Stimulated activated CD8-positive, alpha-beta memory T cell treated with anti-CD3 and anti-CD28 coated beads, Interleukin-7, amount 100 ng/mL, for 4 hours (primary cell): ENCODE results near the gene WDR59.
"Not testable (repeated sequence)": the region's sequence is repeated elsewhere in the genome, so short reads cannot be mapped to it uniquely, and the experiment has no call there.

Source experiments
- DNase-seq, 2 donors: peaks; one replicate each; pipeline ENCODE4 v3.0.0-alpha.2; 2020; ENCODE audit warnings: low read depth in 2 of 2

The WDR59 gene

GRCh38 chr16:74865922-74866598 is 118.9 kb downstream of the WDR59 start:
- DNase-seq, result no peak

- DNase-seq, result no peak
These were observed 122.1 kb downstream of the WDR59 start for GRCh38 chr16:74862743-74863244.

GRCh38 chr16:74852500-74852875 is 132.4 kb downstream of the WDR59 start:
- no peak for DNase-seq

- DNase-seq, result no peak
These were observed 134.9 kb downstream of the WDR59 start for GRCh38 chr16:74850027-74850426.

- DNase-seq, result no peak
These were observed 137.7 kb downstream of the WDR59 start for GRCh38 chr16:74847202-74847601.

GRCh38 chr16:74846714-74847113 is 138.2 kb downstream of the WDR59 start:
- DNase-seq, result no peak

GRCh38 chr16:74844041-74844980 is 140.6 kb downstream of the WDR59 start:
- no peak for DNase-seq

GRCh38 chr16:74843381-74844035 is 141.4 kb downstream of the WDR59 start:
- DNase-seq, result not testable (repeated sequence)

GRCh38 chr16:74842413-74842812 is 142.5 kb downstream of the WDR59 start:
- DNase-seq, result no peak

- no peak for DNase-seq
These were observed 143.0 kb downstream of the WDR59 start for GRCh38 chr16:74841904-74842303.

- DNase-seq, result no peak
These were observed 143.5 kb downstream of the WDR59 start for GRCh38 chr16:74841469-74841868.

GRCh38 chr16:74837056-74837455 is 147.9 kb downstream of the WDR59 start:
- no peak for DNase-seq

- no peak for DNase-seq
These were observed 148.7 kb downstream of the WDR59 start for GRCh38 chr16:74836111-74836671.

GRCh38 chr16:74832228-74832627 is 152.7 kb downstream of the WDR59 start:
- DNase-seq, result no peak

- no peak for DNase-seq
These were observed 153.5 kb downstream of the WDR59 start for GRCh38 chr16:74831467-74831866.

GRCh38 chr16:74830648-74831047 is 154.3 kb downstream of the WDR59 start:
- no peak for DNase-seq

- no peak for DNase-seq
These were observed 155.3 kb downstream of the WDR59 start for GRCh38 chr16:74829637-74830036.

- no peak for DNase-seq
These were observed 159.0 kb downstream of the WDR59 start for GRCh38 chr16:74825941-74826340.

- DNase-seq, result no peak
These were observed 159.9 kb downstream of the WDR59 start for GRCh38 chr16:74825016-74825415.
